GM21367 (cell line): ENCODE data around the gene IL11RA.
A peak's percentile ranks its signal among the peaks of the same experiment; 100 is the strongest.

Source experiments
- ATAC-seq: cut with Tn5 transposase; IDR thresholded peaks from one replicate; pipeline ENCODE4 v1.9.1; 2021; ENCODE audit not compliant: unreplicated experiment

Gene IL11RA

GRCh38 chr9:34652602-34653000, 616 bp downstream of the IL11RA start:
- no peak for ATAC-seq

GRCh38 chr9:34653151-34654072, 1.4 kb downstream of the IL11RA start:
- ATAC-seq, result no peak

- no peak for ATAC-seq
These were observed 2.5 kb downstream of the IL11RA start for GRCh38 chr9:34654323-34655051.

DNA sequence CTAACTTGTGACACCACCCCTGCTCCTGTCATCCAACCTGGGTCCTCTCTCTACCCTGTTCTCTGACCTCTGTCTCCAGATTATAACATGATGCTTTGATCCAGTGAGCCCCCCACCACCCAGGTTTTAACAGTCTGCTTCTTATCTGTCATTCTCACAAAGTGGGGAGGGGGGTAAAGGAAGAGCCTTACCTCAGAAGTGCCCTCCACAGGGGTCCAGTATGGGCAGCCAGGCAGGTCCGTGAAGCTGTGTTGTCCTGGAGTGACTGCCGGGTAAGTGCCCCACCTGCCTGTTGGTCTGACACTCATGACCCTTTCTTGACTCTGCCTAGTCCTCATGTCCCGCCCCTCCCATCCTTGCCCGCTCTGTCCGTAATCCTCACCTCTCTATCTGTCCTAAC, 3.4 kb downstream of the IL11RA start:
- ATAC-seq, result no peak

DNA sequence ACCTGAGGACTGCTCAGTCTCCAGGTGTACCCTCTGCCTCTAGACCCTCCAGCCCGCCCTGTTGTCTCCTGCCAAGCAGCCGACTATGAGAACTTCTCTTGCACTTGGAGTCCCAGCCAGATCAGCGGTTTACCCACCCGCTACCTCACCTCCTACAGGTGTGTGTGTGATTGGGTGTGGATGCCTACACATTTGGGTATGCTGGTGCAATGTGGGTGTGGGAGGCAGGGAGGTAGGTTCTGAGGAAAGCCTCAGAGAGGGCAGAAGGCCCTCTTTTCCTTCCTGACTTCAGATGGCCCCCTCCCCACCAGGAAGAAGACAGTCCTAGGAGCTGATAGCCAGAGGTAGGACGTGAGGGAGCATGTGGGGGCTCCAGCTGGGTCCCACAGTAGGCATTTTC, 5.0 kb downstream of the IL11RA start:
- ATAC-seq, result no peak

- no peak for ATAC-seq
These were observed 6.5 kb downstream of the IL11RA start for GRCh38 chr9:34658461-34658860.

DNA sequence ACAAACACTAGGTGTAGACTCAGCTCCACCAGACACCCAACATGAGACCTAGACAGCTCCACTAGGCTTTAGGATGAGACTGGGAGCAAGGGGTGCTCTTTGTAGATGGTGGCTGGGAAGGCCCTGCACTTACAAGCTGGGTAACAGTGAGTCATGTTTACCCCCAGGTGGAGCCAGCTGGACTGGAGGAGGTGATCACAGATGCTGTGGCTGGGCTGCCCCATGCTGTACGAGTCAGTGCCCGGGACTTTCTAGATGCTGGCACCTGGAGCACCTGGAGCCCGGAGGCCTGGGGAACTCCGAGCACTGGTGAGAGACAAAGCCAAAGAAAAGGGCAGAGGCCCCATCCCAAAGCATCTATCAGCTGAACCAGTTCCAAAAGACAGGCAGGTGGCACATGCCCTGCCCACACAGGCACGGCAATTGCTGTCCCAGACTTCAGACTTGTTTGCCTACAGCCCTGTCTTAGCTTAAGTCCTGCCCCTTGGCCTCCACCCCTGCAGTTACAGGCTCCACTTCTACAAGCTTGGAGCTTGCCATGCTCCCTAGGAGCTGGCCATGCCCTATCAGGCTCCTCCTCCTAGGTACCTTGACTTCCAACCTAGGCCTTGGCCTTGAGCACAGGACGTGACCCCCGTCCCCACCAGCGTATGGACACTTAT, 7.7 kb downstream of the IL11RA start:
- no peak for ATAC-seq

GRCh38 chr9:34662526-34663302, 10.7 kb downstream of the IL11RA start, which contains the start of gene CCL27:
Gene CCL27 (minus strand): TSS chr9:34662657. CDS start chr9:34662633, 24 bp downstream.
- no peak for ATAC-seq

DNA sequence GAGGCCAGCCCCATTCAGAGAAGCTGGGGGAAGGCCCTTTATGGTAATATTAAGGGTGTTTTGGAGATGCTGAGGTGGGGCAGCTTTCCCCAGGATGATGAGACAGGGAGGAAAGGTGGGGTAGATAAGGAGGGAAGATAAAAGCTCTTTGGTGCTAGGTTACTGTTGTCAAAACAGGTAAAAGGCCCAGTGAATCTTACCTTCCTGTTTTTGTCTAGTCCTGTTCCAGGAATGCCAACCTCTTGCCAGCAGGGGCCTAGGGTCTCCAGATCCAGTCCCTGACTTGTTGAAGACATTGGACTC, 11.3 kb downstream of the IL11RA start:
- ATAC-seq, result no peak

GRCh38 chr9:34664281-34665066, 12.5 kb downstream of the IL11RA start:
- ATAC-seq, result peak; percentile 50

DNA sequence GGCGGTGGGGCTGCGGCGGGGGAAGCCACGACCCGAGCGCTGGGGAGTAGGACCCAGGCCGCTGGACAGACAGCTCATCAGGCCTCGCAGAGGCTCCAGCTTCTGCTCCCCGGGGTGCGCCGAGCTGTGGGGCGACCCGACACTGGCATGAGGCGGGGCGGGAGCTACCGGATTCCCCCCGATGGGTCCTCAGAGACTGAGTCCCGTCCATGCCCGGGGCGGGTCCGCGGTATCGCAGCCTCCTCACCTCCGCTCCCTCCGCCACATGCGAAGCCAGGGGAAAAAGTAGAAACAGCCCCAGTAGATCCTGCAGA, 13.0 kb downstream of the IL11RA start:
- no peak for ATAC-seq

DNA sequence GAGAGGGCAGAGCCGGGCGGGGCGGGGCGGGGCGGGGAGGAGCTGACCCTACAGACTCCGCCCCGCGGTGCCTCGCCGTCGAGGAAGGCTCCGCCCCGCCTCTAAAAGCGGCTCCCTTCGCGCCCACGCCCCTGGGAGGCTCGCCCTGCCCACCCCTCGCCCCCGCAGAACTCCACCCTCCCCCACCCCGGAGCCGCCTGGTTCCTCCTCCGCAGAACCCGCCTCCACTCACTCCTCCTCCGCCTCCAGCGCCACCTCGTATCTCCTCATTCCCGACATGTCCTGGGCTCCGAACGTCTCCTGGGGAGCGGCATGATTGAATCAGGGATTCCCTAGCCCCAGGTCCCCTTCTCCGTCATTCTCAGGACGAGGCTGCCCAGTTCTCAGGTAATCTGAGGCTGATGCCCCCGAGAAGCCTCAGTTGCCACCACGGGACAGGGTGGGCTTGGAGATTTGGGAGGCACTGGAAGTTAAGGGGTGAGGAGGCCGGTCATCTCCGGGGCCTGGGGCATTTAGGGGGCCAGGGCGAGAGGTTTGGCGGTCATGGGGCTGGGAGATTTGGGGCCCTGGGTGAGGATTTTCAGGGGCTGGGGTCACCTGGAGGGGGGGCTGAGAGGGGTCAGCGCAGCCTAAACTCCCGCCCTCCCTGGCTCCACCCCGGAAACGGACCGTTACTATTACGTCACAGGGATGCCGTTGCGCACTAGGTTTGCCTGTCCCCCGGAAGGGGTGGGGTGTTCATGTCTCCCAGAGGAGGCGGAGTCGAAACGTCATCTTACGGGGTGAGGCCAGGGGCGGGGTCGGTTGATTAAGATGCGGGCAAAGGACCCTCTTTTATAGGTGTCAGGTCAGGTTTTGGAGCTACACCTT, 13.6 kb downstream of the IL11RA start:
- ATAC-seq, result peak; percentile 59

- ATAC-seq, result no peak
These were observed 18.0 kb downstream of the IL11RA start for GRCh38 chr9:34669809-34670562.

DNA sequence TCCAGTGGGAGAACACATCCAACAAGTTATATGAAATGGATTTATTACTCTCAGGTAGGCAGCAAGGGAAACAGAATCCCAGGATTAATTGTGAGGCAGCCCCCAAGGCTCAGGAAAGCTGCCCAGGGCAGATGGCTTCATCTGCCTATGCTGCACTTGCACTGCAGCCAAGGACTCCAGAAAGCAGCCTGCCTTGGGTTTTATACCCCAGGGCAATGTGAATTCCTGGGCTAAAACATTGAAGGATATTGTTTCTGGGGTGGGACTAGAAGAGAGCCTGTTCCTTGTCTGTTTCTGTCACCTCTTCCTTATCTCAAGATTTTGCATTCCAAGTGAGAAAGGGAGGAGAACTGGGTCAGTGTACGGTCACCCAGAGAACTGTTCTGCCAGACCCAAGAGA, 19.3 kb downstream of the IL11RA start:
- no peak for ATAC-seq

GRCh38 chr9:34674440-34674839, 22.5 kb downstream of the IL11RA start:
- no peak for ATAC-seq

DNA sequence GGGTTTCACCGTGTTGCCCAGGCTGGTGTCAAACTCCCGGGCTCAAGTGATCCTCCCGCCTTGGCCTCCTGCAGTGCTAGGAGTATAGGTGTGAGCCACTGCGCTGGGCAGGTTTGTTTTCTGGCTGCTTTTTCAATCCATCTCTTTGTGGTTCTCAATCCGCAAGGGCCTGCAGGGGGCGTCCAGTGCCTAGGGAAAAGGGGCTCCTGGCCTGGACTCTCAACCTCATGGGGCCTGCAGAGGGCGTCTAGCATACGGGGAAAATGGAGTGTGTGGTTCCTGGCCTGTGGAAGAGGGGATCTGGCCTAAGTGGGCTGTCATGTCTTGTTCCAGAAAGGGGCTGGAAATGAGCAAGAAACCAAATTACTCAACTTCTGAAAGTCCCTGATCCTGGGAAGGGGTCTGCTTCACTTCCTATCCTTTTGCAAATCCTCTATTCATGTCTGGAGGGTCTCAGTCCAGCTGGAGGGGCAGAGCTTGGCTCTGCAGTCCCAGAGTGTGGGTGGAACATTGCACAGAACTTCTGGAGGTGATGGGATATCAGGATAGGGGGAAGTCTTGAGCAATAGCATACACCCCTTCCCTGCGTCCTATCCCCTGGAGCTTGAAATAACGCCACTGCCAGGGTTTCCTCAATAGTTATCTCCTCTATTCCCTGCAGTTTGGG, 23.2 kb downstream of the IL11RA start:
- ATAC-seq, result no peak

- no peak for ATAC-seq
These were observed 23.9 kb downstream of the IL11RA start for GRCh38 chr9:34675869-34676268.

DNA sequence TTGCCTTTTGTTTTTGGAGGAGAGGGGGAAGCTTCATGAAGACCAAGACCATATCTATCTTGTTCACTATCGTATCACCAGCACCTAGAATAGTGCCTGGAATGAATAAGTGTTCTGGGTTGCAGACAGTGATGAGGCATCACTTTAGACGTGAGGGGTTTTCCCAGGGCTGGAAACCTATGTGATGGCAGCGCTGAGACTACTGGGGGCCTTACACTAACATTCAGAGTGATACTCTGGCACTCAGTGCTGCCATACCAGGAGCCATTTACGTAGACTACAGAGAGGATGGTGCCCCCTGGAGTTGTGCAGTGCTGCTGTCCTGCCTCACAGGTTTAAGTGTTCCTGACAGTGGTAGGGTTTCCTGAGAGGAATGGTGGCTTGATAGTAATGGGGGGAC, 32.2 kb downstream of the IL11RA start:
- no peak for ATAC-seq
